SU-DHL-6 (cell line): ENCODE measurements around the gene SPRYD4.

Source experiments
- H2AFZ ChIP-seq: fragments of 200-600 bp; sonication (generic); 2 replicates; pipeline ENCODE4 v1.6.1; 2014; ENCODE audit warnings: low read depth, mild to moderate bottlenecking, moderate library complexity, mixed read lengths, antibody characterized with exemption, low read length; ENCODE audit not compliant: severe bottlenecking
- H3F3A ChIP-seq: fragments of 200-600 bp; shearing (Covaris generic); 2 replicates; pipeline ENCODE4 v1.6.0; 2016; ENCODE audit warnings: antibody characterized with exemption, mild to moderate bottlenecking; ENCODE audit not compliant: insufficient read depth
- H3K27ac ChIP-seq: fragments of 200-600 bp; sonication (generic); 2 replicates; pipeline ENCODE4 v1.5.1; 2016; ENCODE audit warnings: low read depth, mild to moderate bottlenecking, low read length, moderate library complexity, mixed read lengths
- H3K27me3 ChIP-seq: fragments of 200-600 bp; sonication (generic), shearing (Covaris generic); 2 replicates; pipeline ENCODE4 v1.6.0; 2014; ENCODE audit warnings: mild to moderate bottlenecking, low read length
- H3K36me3 ChIP-seq: fragments of 200-600 bp; sonication (generic); 2 replicates; pipeline ENCODE4 v1.6.1; 2014; ENCODE audit warnings: mild to moderate bottlenecking, low read length, mixed read lengths
- H3K4me2 ChIP-seq: fragments of 300-600, 200-600 bp; shearing (Covaris generic), sonication (generic); 2 replicates; pipeline ENCODE4 v1.6.0; 2014; ENCODE audit warnings: low read length, low read depth, mild to moderate bottlenecking; ENCODE audit not compliant: poor library complexity, severe bottlenecking
- H3K4me3 ChIP-seq: fragments of 200-600 bp; sonication (generic); 2 replicates; pipeline ENCODE4 v1.5.1; 2014; ENCODE audit warnings: antibody characterized with exemption, low read length, mild to moderate bottlenecking, mixed read lengths; ENCODE audit not compliant: insufficient read depth, poor library complexity, severe bottlenecking
- H3K79me2 ChIP-seq: fragments of 200-600 bp; sonication (generic); 2 replicates; pipeline ENCODE4 v1.6.1; 2014; ENCODE audit warnings: mild to moderate bottlenecking, low read length, moderate library complexity; ENCODE audit not compliant: insufficient read depth
- H3K9ac ChIP-seq: fragments of 200-600 bp; sonication (generic); 2 replicates; pipeline ENCODE4 v1.7.0; 2014; ENCODE audit warnings: mild to moderate bottlenecking, low read length
- H3K9me2 ChIP-seq: fragments of 200-600 bp; sonication (generic); replicated peaks from 2 replicates; pipeline ENCODE4 v1.6.1; 2014; ENCODE audit warnings: low read length; ENCODE audit not compliant: insufficient read depth
- H3K9me3 ChIP-seq: fragments of 200-600 bp; sonication (generic); 2 replicates; pipeline ENCODE4 v1.6.1; 2014; ENCODE audit warnings: low read length, mixed read lengths; ENCODE audit not compliant: insufficient read depth
- H4K20me1 ChIP-seq: fragments of 200-600 bp; sonication (generic); 2 replicates; pipeline ENCODE4 v1.6.1; 2014; ENCODE audit warnings: low read depth, mild to moderate bottlenecking, antibody characterized with exemption, low read length, moderate library complexity, mixed read lengths
- CTCF ChIP-seq: fragments of 200-600 bp; sonication (generic); IDR thresholded peaks from one replicate; pipeline ENCODE4 v1.5.1; 2017; ENCODE audit warnings: antibody characterized with exemption, mild to moderate bottlenecking, low read length, moderate library complexity; ENCODE audit not compliant: insufficient read depth, poor library complexity, severe bottlenecking
- EZH2phosphoT487 ChIP-seq: fragments of 200-600 bp; sonication (generic), shearing (Covaris generic); conservative IDR thresholded peaks from 2 replicates; pipeline ENCODE4 v1.6.1; 2018; ENCODE audit warnings: mild to moderate bottlenecking, antibody characterized with exemption, low read length, moderate library complexity, mixed read lengths

Gene SPRYD4

DNA sequence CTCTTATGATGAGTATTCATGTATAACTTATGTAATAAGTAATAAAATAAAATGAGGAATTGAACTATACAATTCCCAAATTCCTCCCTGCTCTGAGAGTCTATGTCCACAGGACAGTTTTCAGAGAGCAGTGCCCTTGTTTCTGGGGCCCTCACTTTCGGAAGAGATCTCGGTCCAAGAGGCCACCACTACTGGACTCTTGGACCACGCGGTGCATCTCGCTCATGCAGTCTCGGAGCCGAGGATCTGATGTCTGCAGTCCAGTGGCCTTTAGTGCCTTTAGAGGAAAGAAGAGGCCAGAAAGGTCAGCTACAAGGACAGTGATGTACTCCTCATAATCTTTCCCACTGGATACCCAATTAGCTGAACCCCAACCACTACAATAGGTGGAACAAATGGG is 11.2 kb downstream of the SPRYD4 start:
- no peaks in the 10 kb centered on the region for H3K9me2 ChIP-seq
- no peak for TF ChIP-seq CTCF
- no peak for TF ChIP-seq EZH2phosphoT487
- H3K4me3 ChIP-seq = no peak overlapping the region
- no peaks in the 10 kb centered on the region for H3K36me3 ChIP-seq
- no peak overlapping the region for H3K9ac ChIP-seq
- H3K9me3 ChIP-seq = no peaks in the 10 kb centered on the region
- no peak overlapping the region for H3K4me2 ChIP-seq
- no peak overlapping the region for H2AFZ ChIP-seq
- no peaks in the 10 kb centered on the region for H3K79me2 ChIP-seq
- no peaks in the 10 kb centered on the region for H3K27me3 ChIP-seq
- no peaks in the 10 kb centered on the region for H4K20me1 ChIP-seq
- H3F3A ChIP-seq = no peaks in the 10 kb centered on the region
- no peak overlapping the region for H3K27ac ChIP-seq

DNA sequence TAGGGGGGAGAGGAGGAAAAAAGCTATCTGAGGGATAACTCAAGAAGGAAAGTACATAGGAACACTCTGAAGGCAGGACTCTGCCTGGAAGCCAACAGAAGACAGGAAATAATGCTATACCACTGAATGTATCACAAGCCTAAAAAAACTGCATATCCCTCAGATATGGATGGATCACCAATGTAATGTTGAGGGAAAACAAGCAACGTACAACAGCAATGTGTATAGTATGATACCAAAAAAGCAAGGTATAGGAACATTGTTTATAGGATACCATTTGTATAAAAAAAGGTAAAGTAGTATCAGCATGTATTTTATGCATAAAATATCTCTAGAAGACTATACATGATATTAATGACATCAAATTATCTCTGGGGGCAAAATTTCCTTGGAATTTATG is 16.2 kb downstream of the SPRYD4 start:
- H3K4me3 ChIP-seq = no peak overlapping the region
- no peaks in the 10 kb centered on the region for H3K9me3 ChIP-seq
- no peak for TF ChIP-seq EZH2phosphoT487
- TF ChIP-seq CTCF = no peak
- no peaks in the 10 kb centered on the region for H4K20me1 ChIP-seq
- no peak overlapping the region for H2AFZ ChIP-seq
- no peaks in the 10 kb centered on the region for H3K36me3 ChIP-seq
- no peaks in the 10 kb centered on the region for H3K27me3 ChIP-seq
- H3K27ac ChIP-seq = no peak overlapping the region
- no peaks in the 10 kb centered on the region for H3K9me2 ChIP-seq
- H3K9ac ChIP-seq = no peak overlapping the region
- no peak overlapping the region for H3K4me2 ChIP-seq
- H3F3A ChIP-seq = no peaks in the 10 kb centered on the region
- no peaks in the 10 kb centered on the region for H3K79me2 ChIP-seq

GRCh38 chr12:56486694-56487093 is 18.3 kb downstream of the SPRYD4 start:
- no peak overlapping the region for H3K27ac ChIP-seq
- H2AFZ ChIP-seq = no peak overlapping the region
- no peak overlapping the region for H3K9ac ChIP-seq
- no peaks in the 10 kb centered on the region for H3K27me3 ChIP-seq
- H4K20me1 ChIP-seq = no peaks in the 10 kb centered on the region
- H3K36me3 ChIP-seq = no peaks in the 10 kb centered on the region
- no peak overlapping the region for H3K4me3 ChIP-seq
- H3K79me2 ChIP-seq = no peaks in the 10 kb centered on the region
- no peaks in the 10 kb centered on the region for H3K9me3 ChIP-seq
- TF ChIP-seq CTCF (no peak), EZH2phosphoT487 (no peak)
- no peak overlapping the region for H3K4me2 ChIP-seq
- H3F3A ChIP-seq = no peaks in the 10 kb centered on the region
- no peaks in the 10 kb centered on the region for H3K9me2 ChIP-seq
